Small intestine (tissue), 7 donors: ENCODE measurements around the gene PANX2. TPM values are rescaled to one million over a fixed set of nuclear protein-coding genes. Genes with fewer than 3 reads are reported as not detected.

Experiments used
- DNase-seq, 2 donors: peaks; one replicate each; pipeline versions ENCODE4 v3.0.0 to v3.0.0-alpha.2; 2013
- FAIRE-seq: peaks from 2 replicates; lab custom pipeline; 2012; peaks lifted over from hg19 to GRCh38; lab: Jason Lieb, UNC
- H3K27ac ChIP-seq, 3 donors: one replicate each; pipeline ENCODE4 v1.5.1; 2013; ENCODE audit warnings: low read length in 2 of 3, mild to moderate bottlenecking in 2 of 3, control low read depth in 1 of 3, inconsistent platforms in 1 of 3, low read depth in 1 of 3, moderate library complexity in 1 of 3
- H3K27me3 ChIP-seq, 3 donors: one replicate each; pipeline ENCODE4 v1.6.1; 2013; ENCODE audit warnings: low read length in 3 of 3, inconsistent platforms in 1 of 3; ENCODE audit not compliant: control insufficient read depth in 3 of 3, insufficient read depth in 3 of 3
- H3K36me3 ChIP-seq, 3 donors: one replicate each; pipeline ENCODE4 v1.6.1; 2013; ENCODE audit warnings: low read length in 3 of 3, inconsistent platforms in 1 of 3, low read depth in 1 of 3, mild to moderate bottlenecking in 1 of 3, moderate library complexity in 1 of 3; ENCODE audit not compliant: control insufficient read depth in 3 of 3, insufficient read depth in 2 of 3
- H3K4me1 ChIP-seq, 3 donors: one replicate each; pipeline ENCODE4 v1.6.1; 2013; ENCODE audit warnings: low read length in 2 of 3, inconsistent platforms in 1 of 3, low read depth in 1 of 3, mild to moderate bottlenecking in 1 of 3, moderate library complexity in 1 of 3; ENCODE audit not compliant: control insufficient read depth in 3 of 3, insufficient read depth in 2 of 3
- H3K4me3 ChIP-seq, 3 donors: one replicate each; pipeline ENCODE4 v1.5.1; 2013; ENCODE audit warnings: low read length in 3 of 3, control low read depth in 1 of 3, inconsistent platforms in 1 of 3, low read depth in 1 of 3, mild to moderate bottlenecking in 1 of 3, moderate library complexity in 1 of 3
- H3K9me3 ChIP-seq, 2 donors: one replicate each; pipeline ENCODE4 v1.6.1; 2013; ENCODE audit warnings: low read depth in 1 of 2, low read length in 1 of 2; ENCODE audit not compliant: control insufficient read depth in 2 of 2, insufficient read depth in 1 of 2
- WGBS, 3 donors: extraction: QIAGEN DNeasy Blood & Tissue Kit; methylation state at CpG; one replicate each; pipeline ENCODE4 v1.1.7; 2013; 5-methylcytosine and 5-hydroxymethylcytosine counted together
- polyA plus RNA-seq, 4 donors: library from polyadenylated mRNA; stranded (reverse) in 3 of 4; unstranded in 1 of 4; fragments of 200-250 nt in 3 of 4; fragments of 120-200 nt in 1 of 4; gene quantifications; one replicate each; pipeline versions ENCODE4 v1.2.1 to v1.2.3, GENCODE V29; 2013
- donor health status: healthy with polysubstance abuse.
- donor health status: control.
- donor health status: control.
- donor health status: Bipolar disorder and iron deficiency.
- donor health status: healthy.

Gene PANX2
- polyA plus RNA-seq, 4 donors: 0.12 to 0.36 TPM; not detected in 2

DNA sequence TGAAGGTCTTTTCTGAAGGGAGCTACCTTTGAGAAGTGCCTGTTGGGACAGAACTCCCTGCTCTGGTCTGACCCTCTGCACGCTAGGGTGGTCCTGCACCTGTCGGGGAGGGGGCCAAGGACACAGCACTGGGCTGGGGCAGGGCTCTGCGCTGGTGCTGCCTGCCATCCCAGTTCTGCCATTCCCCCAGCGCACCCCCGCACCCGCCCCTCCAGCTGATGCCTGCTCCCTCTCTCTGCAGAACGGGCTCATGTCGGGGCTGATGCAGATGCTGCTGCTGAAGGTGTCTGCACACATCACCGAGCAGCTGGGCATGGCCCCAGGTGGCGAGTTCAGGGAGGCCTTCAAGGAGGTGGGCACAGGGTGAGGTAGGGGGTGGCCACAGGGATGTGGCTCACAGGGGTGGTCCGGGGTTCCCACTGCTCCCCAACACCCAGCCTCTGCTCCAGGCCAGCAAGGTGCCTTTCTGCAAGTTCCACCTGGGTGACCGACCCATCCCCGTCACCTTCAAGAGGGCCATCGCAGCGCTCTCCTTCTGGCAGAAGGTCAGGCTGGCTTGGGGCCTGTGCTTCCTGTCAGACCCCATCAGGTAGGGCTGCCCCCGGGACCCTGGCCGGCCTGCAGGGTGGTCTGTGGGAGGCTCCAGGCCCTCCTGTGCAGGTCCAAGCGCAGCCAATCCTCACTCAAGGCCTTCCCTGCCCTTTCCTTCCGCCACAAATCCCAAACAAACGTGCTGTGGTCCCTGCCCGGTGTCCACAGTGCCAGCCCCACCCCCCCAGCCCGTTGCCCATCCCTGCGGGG lies 26.7 kb downstream of the PANX2 start:
- Histone ChIP-seq H3K36me3 (peaks cover 11 to 74% (median 17%) of the 10 kb centered on the region in 3 donors), H3K4me3 (no peak overlapping the region), H3K27me3 (no peaks in the 10 kb centered on the region), H3K9me3 (no peaks in the 10 kb centered on the region), H3K27ac (no peak overlapping the region), H3K4me1 (peaks cover 0 to 12% (median 0%) of the 10 kb centered on the region in 3 donors)
- FAIRE-seq (no peak), DNase-seq (no peak)
- 86 to 92% (median 88%) methylated on average over 23 of the region's 23 CpGs for WGBS, 3 donors

DNA sequence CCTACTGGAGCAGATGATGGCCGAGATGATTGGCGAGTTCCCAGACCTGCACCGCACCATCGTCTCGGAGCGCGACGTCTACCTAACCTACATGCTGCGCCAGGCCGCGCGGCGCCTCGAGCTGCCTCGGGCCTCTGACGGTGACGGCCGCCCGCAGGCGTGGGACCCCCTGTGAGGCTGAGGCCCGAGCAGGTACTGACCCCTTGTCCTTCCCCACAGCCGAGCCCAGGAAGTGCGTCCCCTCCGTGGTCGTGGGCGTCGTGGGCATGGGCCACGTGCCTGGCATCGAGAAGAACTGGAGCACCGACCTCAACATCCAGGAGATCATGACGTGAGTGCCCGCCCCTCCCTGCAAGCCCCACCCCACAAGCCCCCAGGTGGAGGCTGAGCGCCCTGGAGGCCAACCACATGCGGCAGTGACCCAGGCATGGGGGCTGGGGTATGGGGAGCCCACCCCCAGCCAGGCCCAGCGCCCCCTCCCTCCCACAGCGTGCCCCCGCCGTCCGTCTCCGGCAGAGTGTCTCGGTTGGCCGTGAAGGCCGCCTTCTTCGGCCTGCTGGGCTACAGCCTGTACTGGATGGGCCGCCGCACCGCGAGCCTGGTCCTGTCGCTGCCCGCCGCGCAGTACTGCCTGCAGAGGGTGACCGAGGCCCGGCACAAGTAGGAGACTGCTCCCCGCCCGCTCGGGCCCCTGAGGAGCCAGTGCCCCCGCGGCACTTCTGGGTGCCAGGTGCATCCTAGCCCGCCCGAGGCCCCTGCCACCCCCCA lies 27.5 kb downstream of the PANX2 start:
- Histone ChIP-seq H3K36me3 (peaks cover 11 to 68% (median 17%) of the 10 kb centered on the region in 3 donors), H3K9me3 (no peaks in the 10 kb centered on the region), H3K27ac (no peak overlapping the region), H3K27me3 (no peaks in the 10 kb centered on the region), H3K4me3 (no peak overlapping the region), H3K4me1 (peaks cover 0 to 12% (median 0%) of the 10 kb centered on the region in 3 donors)
- DNase-seq (no peak), FAIRE-seq (no peak)
- WGBS, 3 donors: 92 to 95% (median 93%) methylated on average over 53 to 61 of the region's 61 CpGs

DNA sequence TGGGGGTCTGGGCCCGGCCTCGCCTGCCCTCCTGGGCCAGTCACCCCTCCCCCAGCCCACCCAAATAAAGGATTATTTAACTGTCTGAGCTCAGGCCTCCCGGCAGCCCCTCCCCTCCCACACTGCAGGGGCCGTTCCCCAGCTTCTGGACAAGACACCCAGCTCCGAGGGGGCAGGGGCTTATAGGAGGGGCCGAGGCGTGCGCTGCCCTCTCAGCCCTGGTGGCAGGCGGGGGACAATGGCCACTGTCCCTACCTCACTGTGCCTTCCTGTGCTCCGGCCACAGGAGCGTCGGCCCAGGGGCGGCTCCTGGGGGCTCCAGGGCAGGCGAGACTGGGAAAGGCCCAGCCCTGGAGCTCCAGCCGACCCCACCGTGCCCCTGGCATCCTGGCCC lies 28.1 kb downstream of the PANX2 start:
- Histone ChIP-seq H3K4me1 (peaks cover 0 to 12% (median 0%) of the 10 kb centered on the region in 3 donors), H3K27ac (no peak overlapping the region), H3K27me3 (no peaks in the 10 kb centered on the region), H3K9me3 (no peaks in the 10 kb centered on the region), H3K36me3 (peaks cover 11 to 64% (median 15%) of the 10 kb centered on the region in 3 donors), H3K4me3 (peak overlapping the region in 1 of 3 donors; percentile 4)
- FAIRE-seq (no peak), DNase-seq (no peak)
- 85 to 92% (median 90%) methylated on average over 10 to 16 of the region's 16 CpGs for WGBS, 3 donors

DNA sequence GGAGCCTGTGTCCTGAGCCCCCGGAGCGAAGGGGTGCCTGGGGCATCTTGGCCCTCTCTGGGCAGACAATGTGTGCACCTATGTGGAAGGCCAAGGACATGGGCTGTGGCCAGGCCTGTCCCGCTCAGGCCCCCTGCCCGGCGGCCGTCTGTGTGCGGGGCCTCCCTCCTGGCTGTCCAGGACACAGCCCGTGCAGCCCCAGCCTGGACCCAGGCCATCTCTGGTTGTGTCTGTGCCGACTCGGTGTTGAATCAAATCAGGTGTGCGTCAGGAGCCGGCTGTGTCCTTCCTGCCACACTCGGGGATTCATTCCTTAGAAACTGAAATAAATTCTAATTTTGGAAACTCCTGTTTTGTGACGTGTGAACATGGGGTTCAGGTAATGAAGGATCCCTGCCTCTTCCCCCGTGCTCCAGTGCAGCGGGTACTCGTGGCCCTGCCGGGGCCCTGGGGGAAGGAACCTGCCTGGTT lies 28.8 kb downstream of the PANX2 start:
- Histone ChIP-seq H3K4me3 (no peak overlapping the region), H3K9me3 (no peaks in the 10 kb centered on the region), H3K27me3 (no peaks in the 10 kb centered on the region), H3K36me3 (peaks cover 8 to 57% (median 11%) of the 10 kb centered on the region in 3 donors), H3K4me1 (peaks cover 0 to 12% (median 0%) of the 10 kb centered on the region in 3 donors), H3K27ac (no peak overlapping the region)
- DNase-seq: no peak
- FAIRE-seq: no peak
- WGBS, 3 donors: 82 to 88% (median 84%) methylated on average over 18 of the region's 18 CpGs

DNA sequence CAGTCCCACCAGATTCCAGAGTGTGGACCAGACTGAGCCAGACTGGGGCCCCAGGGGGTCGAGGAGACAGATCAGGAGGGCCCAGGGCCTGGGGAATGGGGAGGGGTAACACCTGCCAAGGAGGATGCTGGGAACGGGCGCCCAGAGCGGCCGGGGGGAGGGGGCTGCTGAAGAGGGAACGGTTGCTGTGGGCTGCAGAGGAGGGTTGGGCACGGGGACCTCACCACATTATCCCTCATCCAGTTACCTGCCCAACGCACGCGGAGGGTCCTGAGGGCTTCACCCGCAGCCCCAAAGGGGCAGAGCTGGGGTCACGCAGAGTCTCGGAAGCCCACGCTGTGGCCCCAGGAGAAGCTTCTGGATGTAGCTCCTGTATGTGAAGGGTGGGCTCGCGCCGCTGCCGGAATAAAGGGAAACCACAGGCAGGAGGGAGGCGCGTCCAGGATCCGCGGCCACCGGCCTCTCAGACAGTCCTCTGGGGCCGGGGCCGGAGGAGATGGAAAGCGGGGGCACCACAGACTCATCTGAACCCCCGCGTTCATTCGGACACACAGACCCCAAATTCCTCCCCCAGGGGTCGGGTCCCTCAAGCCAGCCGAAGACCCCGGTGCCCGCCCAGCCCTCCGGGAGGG lies 29.4 kb downstream of the PANX2 start:
- 10 to 31% (median 15%) methylated on average over 29 to 34 of the region's 34 CpGs for WGBS, 3 donors
- peak overlapping the region; percentile 0 to 64 (median 45) for H3K27ac ChIP-seq
- H3K9me3 ChIP-seq: no peaks in the 10 kb centered on the region
- H3K27me3 ChIP-seq: no peaks in the 10 kb centered on the region
- FAIRE-seq: no peak
- no peak for DNase-seq
- H3K4me3 ChIP-seq: peak overlapping the region; percentile 37 to 93 (median 70)
- peaks cover 4 to 54% (median 6%) of the 10 kb centered on the region in 3 donors for H3K36me3 ChIP-seq
- H3K4me1 ChIP-seq: peaks cover 0 to 12% (median 4%) of the 10 kb centered on the region in 3 donors

DNA sequence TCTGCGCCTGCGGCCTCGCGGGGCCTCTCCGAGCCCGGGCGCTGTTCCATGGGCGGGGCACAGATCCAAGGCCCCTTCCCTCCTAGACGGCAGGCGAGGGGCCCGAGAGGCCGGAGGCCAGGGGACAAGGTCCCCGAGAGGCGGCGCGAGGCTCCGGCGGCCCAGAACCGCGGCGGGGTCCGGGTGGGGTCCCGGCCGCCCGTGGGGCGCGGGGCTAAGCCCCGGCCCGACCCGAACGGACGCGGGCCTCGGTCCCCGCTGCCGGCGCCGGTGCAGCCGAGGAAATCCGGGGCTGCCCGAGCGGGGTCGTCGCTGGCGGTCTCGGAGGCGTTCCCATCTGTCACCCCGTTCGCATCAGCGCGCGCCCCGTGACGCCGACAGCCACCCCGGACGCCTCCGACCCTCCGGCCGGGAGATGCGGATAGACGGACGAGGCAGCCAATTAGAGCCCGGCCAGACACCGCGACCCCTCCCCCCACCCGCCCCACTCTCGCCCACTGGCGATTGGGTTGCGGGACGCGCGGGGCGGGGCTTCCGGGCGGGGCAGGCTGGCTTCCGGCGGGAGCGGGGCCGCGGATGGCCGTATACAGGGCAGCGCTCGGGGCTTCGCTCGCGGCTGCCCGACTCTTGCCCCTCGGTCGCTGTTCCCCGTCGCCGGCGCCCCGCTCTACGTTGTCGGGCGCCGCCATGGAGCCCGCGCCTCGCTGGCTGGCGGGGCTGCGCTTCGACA lies 30.1 kb downstream of the PANX2 start, which contains the start of gene SELENOO:
SELENOO (plus strand) TSS at position 551 of the 730 bp plus-strand sequence; CDS start at position 577, 26 bp downstream.
- peak; percentile 87 to 94 for DNase-seq
- Histone ChIP-seq H3K4me1 (peaks cover 0 to 12% (median 5%) of the 10 kb centered on the region in 3 donors), H3K36me3 (peaks cover 3 to 55% (median 6%) of the 10 kb centered on the region in 3 donors)

DNA sequence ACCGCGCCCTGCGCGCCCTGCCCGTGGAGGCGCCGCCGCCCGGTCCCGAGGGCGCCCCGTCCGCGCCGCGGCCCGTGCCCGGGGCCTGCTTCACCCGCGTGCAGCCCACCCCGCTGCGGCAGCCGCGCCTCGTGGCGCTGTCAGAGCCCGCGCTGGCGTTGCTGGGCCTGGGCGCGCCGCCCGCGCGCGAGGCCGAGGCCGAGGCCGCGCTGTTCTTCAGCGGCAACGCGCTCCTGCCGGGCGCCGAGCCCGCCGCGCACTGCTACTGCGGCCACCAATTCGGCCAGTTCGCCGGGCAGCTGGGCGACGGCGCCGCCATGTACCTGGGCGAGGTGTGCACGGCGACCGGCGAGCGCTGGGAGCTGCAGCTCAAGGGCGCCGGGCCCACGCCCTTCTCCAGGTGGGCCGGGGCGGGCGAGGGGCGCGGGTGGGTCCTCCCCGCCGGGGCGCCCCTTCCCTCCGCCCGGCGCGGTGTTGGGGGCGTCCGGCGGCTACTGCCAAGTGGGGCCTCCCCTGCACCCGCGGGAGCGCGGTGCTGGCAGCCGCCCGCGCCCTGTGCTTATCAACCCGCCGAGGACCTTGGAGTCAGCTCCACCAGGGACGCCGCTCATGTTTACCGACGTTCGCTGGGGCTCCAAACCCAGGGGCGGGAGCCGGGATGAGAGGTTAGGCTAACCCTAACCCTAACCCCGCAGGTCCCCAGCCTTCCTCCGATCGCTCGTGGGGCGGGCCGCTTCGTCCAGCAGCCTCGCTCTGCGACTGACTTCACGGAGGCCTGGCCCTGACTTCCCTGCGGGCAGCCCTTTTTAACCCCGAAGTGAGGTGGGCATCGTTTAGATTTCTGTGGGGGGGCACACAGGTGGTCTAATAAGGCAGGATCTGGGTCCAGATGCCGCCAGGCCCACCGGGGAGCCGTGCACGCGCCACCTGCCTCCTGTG lies 30.9 kb downstream of the PANX2 start:
- H3K4me3 ChIP-seq: peak overlapping the region; percentile 69 to 93 (median 70)
- peaks cover 0 to 12% (median 5%) of the 10 kb centered on the region in 3 donors for H3K4me1 ChIP-seq
- H3K27ac ChIP-seq: peak overlapping the region; percentile 58 to 82 (median 75)
- peak; percentile 72 to 74 for DNase-seq
- WGBS, 3 donors: 1 to 3% (median 2%) methylated on average over 48 to 115 of the region's 115 CpGs
- H3K27me3 ChIP-seq: no peaks in the 10 kb centered on the region
- no peaks in the 10 kb centered on the region for H3K9me3 ChIP-seq
- FAIRE-seq: no peak
- peaks cover 3 to 55% (median 4%) of the 10 kb centered on the region in 3 donors for H3K36me3 ChIP-seq

More for the DNA sequence above, 30.1 kb downstream of the PANX2 start, which contains the start of gene SELENOO:
- peak within 1 kb of the TSS; percentile 69 to 93 (median 70) for H3K4me3 ChIP-seq
- peak within 1 kb of the TSS; percentile 58 to 82 (median 75) for H3K27ac ChIP-seq
- no peak for FAIRE-seq
- H3K9me3 ChIP-seq: no peaks in the 10 kb centered on the region
- WGBS, 3 donors: 0% methylated on average over 47 to 105 of the region's 105 CpGs
- no peaks in the 10 kb centered on the region for H3K27me3 ChIP-seq
